Astrocyte (in vitro differentiated cells and primary cell): ENCODE data around the gene PTPRN2. TPM values are rescaled to one million over a fixed set of nuclear protein-coding genes. Genes with fewer than 3 reads are reported as not detected.

ENCODE experiments used
- DNase-seq: peaks from one replicate; pipeline ENCODE4 v3.0.0-alpha.2; 2010; ENCODE audit warnings: low read depth
- FAIRE-seq: peaks from 2 replicates; lab custom pipeline; 2011; peaks lifted over from hg19 to GRCh38; lab: Jason Lieb, UNC
- H2AFZ ChIP-seq: 2 replicates; pipeline ENCODE4 v1.6.0; 2012; ENCODE audit warnings: low read depth, low read length, inconsistent platforms
- H3K27ac ChIP-seq: 2 replicates; pipeline ENCODE4 v1.5.1; 2011; ENCODE audit warnings: low read depth, low read length, inconsistent platforms
- H3K27me3 ChIP-seq: 2 replicates; pipeline ENCODE4 v1.6.0; 2011; ENCODE audit warnings: low read length, inconsistent platforms; ENCODE audit not compliant: insufficient read depth
- H3K36me3 ChIP-seq: 2 replicates; pipeline ENCODE4 v1.5.1; 2011; ENCODE audit warnings: low read length, inconsistent platforms; ENCODE audit not compliant: insufficient read depth
- H3K4me1 ChIP-seq: 2 replicates; pipeline ENCODE4 v1.5.1; 2011; ENCODE audit warnings: low read length, inconsistent platforms; ENCODE audit not compliant: insufficient read depth
- H3K4me2 ChIP-seq: 2 replicates; pipeline ENCODE4 v1.6.0; 2012; ENCODE audit warnings: low read length, inconsistent platforms
- H3K4me3 ChIP-seq: 2 replicates; pipeline ENCODE4 v1.5.1; 2011; ENCODE audit warnings: low read depth, mild to moderate bottlenecking, low read length, inconsistent platforms; ENCODE audit not compliant: insufficient read depth
- H3K79me2 ChIP-seq: 2 replicates; pipeline ENCODE4 v1.6.0; 2012; ENCODE audit warnings: mild to moderate bottlenecking, low read length, inconsistent platforms; ENCODE audit not compliant: insufficient read depth
- H3K9ac ChIP-seq: 2 replicates; pipeline ENCODE4 v1.6.0; 2012; ENCODE audit warnings: mild to moderate bottlenecking, low read length, inconsistent platforms
- H3K9me3 ChIP-seq: 2 replicates; pipeline ENCODE4 v1.5.1; 2012; ENCODE audit warnings: low read depth, mild to moderate bottlenecking, low read length, inconsistent platforms; ENCODE audit not compliant: insufficient read depth
- H4K20me1 ChIP-seq: 2 replicates; pipeline ENCODE4 v1.6.0; 2012; ENCODE audit warnings: low read length, inconsistent platforms; ENCODE audit not compliant: insufficient read depth
- H3K27ac Mint-ChIP-seq: one replicate; pipeline ENCODE4 v1.8.0; 2021; ENCODE audit warnings: mild to moderate bottlenecking, mixed read lengths; ENCODE audit not compliant: unreplicated experiment
- H3K27me3 Mint-ChIP-seq: one replicate; pipeline ENCODE4 v1.8.0; 2021; ENCODE audit warnings: low read depth, mixed read lengths; ENCODE audit not compliant: unreplicated experiment
- H3K36me3 Mint-ChIP-seq: one replicate; pipeline ENCODE4 v1.8.0; 2021; ENCODE audit warnings: low read depth, mixed read lengths; ENCODE audit not compliant: unreplicated experiment
- H3K4me1 Mint-ChIP-seq: one replicate; pipeline ENCODE4 v1.8.0; 2021; ENCODE audit warnings: low read depth, mixed read lengths; ENCODE audit not compliant: unreplicated experiment
- H3K4me3 Mint-ChIP-seq: one replicate; pipeline ENCODE4 v1.8.0; 2021; ENCODE audit warnings: mild to moderate bottlenecking, moderate library complexity, mixed read lengths; ENCODE audit not compliant: unreplicated experiment
- H3K9me3 Mint-ChIP-seq: one replicate; pipeline ENCODE4 v1.8.0; 2021; ENCODE audit warnings: mild to moderate bottlenecking, mixed read lengths; ENCODE audit not compliant: unreplicated experiment
- CTCF ChIP-seq: IDR thresholded peaks from 2 replicates; pipeline ENCODE4 v1.5.1; 2011; ENCODE audit warnings: low read depth, mild to moderate bottlenecking, inconsistent platforms, low read length, moderate library complexity; ENCODE audit not compliant: insufficient read depth
- EZH2 ChIP-seq: IDR thresholded peaks from 2 replicates; pipeline ENCODE4 v1.6.1; 2012; ENCODE audit warnings: mild to moderate bottlenecking, low read length, inconsistent platforms; ENCODE audit not compliant: insufficient read depth
- total RNA-seq: library from RNA; stranded (reverse); gene quantifications from 2 replicates; pipeline ENCODE4 v1.2.1, GENCODE V29; 2021

The PTPRN2 gene
- total RNA-seq, 1 donor from 2014 or later, result 0.09 TPM

GRCh38 chr7:158533386-158534133, 54.1 kb downstream of the PTPRN2 start:
- Mint-ChIP-seq H3K4me3 (no peak overlapping the region), H3K4me1 (peaks cover 2% of the 10 kb centered on the region), H3K27me3 (peaks cover 11% of the 10 kb centered on the region), H3K27ac (no peak overlapping the region), H3K9me3 (peaks cover 26% of the 10 kb centered on the region), H3K36me3 (peaks cover 2% of the 10 kb centered on the region)
- no peak overlapping the region for H3K27ac ChIP-seq
- peaks cover 6% of the 10 kb centered on the region for H3K9me3 ChIP-seq
- no peak for FAIRE-seq
- no peaks in the 10 kb centered on the region for H3K4me1 ChIP-seq
- H3K36me3 ChIP-seq, result no peaks in the 10 kb centered on the region
- no peaks in the 10 kb centered on the region for H3K27me3 ChIP-seq
- no peaks in the 10 kb centered on the region for H3K79me2 ChIP-seq
- TF ChIP-seq CTCF, result no peak
- TF ChIP-seq EZH2, result no peak
- no peak overlapping the region for H2AFZ ChIP-seq
- no peak for DNase-seq
- H3K4me2 ChIP-seq, result no peak overlapping the region
- no peak overlapping the region for H3K4me3 ChIP-seq
- H3K9ac ChIP-seq, result no peak overlapping the region
- no peaks in the 10 kb centered on the region for H4K20me1 ChIP-seq

DNA sequence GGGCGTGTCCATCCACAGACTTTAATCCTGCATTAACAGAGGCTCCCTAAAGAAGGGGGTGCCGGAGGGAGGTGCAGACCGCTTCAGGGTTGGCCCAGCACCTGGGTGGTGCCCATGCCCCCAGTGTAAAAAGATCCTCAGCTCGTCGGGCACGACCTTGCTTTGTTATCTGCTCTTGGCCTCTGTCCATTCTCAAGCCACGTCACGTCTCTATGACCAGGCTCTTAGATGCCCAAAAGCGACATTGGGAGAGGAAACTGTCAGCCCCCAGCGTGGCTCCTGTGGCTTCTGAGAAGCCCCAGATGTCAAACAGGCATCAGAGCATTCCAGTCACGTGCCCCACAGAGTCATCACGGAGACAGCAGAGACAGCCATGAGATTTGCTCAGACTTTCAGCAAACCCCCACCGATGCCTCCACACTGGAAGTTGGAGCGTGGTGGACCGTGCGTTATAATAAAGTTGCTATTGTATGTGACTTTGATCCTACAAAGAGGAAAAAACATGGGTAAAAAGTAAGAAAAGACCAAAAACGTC, 55.5 kb downstream of the PTPRN2 start:
- Histone ChIP-seq H3K4me2 (no peak overlapping the region), H4K20me1 (no peaks in the 10 kb centered on the region), H3K4me1 (no peaks in the 10 kb centered on the region), H3K79me2 (no peaks in the 10 kb centered on the region), H3K27ac (no peak overlapping the region), H3K4me3 (no peak overlapping the region), H3K9ac (no peak overlapping the region), H3K9me3 (peaks cover 6% of the 10 kb centered on the region), H2AFZ (no peak overlapping the region), H3K27me3 (no peaks in the 10 kb centered on the region), H3K36me3 (no peaks in the 10 kb centered on the region)
- Mint-ChIP-seq H3K9me3 (peaks cover 26% of the 10 kb centered on the region), H3K4me3 (no peak overlapping the region), H3K4me1 (peaks cover 2% of the 10 kb centered on the region), H3K36me3 (peaks cover 2% of the 10 kb centered on the region), H3K27ac (no peak overlapping the region), H3K27me3 (peaks cover 11% of the 10 kb centered on the region)
- FAIRE-seq (no peak), DNase-seq (no peak)
- no peak for TF ChIP-seq EZH2
- TF ChIP-seq CTCF, result no peak

GRCh38 chr7:158531661-158532060, 56.0 kb downstream of the PTPRN2 start:
- Histone ChIP-seq H3K9ac (no peak overlapping the region), H2AFZ (no peak overlapping the region), H3K4me3 (no peak overlapping the region), H3K27me3 (no peaks in the 10 kb centered on the region), H3K4me2 (no peak overlapping the region), H3K4me1 (no peaks in the 10 kb centered on the region), H3K36me3 (no peaks in the 10 kb centered on the region), H4K20me1 (no peaks in the 10 kb centered on the region), H3K9me3 (peaks cover 6% of the 10 kb centered on the region), H3K79me2 (no peaks in the 10 kb centered on the region), H3K27ac (no peak overlapping the region)
- DNase-seq (no peak), FAIRE-seq (no peak)
- H3K4me1 Mint-ChIP-seq, result peaks cover 2% of the 10 kb centered on the region
- no peak for TF ChIP-seq CTCF
- TF ChIP-seq EZH2, result no peak
- H3K36me3 Mint-ChIP-seq, result peaks cover 2% of the 10 kb centered on the region
- no peak overlapping the region for H3K27ac Mint-ChIP-seq
- peaks cover 26% of the 10 kb centered on the region for H3K9me3 Mint-ChIP-seq
- no peak overlapping the region for H3K4me3 Mint-ChIP-seq
- H3K27me3 Mint-ChIP-seq, result peaks cover 8% of the 10 kb centered on the region
